Stimulated activated naive CD4-positive, alpha-beta T cell (primary cell): ENCODE results near the gene DUS4L.

Source experiments
- DNase-seq, 6 experiments: peaks; one replicate each; lab custom pipeline; 2025; lab: John Stamatoyannopoulos, UW

DUS4L gene

GRCh38 chr7:107580716-107581383 is 17.1 kb downstream of the DUS4L start:
- DNase-seq: no peak

- DNase-seq: no peak
Observed at GRCh38 chr7:107581387-107582013, 17.7 kb downstream of the DUS4L start.

GRCh38 chr7:107582875-107583274 is 19.1 kb downstream of the DUS4L start:
- no peak for DNase-seq

- no peak for DNase-seq
Observed at GRCh38 chr7:107584716-107585115, 20.9 kb downstream of the DUS4L start.

DNA sequence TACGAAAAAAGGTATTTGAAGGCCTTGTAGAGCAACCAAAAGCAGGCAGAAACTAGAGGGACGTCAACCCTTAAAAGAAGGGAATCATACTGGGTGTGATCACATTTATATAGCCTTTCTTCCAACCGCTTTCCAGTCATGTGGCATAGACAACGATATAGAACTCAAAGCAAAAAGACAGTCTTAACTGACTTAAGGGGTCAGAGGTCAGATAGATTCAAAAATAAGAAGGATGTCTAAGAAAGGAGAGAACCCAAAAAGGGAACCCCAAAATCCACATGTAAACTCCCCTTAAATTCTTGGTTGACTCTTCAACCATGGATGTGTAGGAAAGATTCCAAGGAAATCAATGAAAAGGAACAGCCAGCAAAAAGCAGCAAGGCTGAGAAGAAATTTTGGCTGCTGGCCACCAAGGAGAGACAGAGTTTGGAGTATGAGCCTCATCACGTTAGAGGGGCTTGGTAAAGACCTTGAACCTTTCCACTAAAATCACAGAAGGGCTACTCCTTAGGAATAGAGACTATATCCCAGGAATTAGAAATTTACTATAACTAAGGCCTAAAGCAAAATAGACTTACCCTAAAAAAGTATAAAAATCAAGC is 24.9 kb downstream of the DUS4L start:
- no peak for DNase-seq

DNA sequence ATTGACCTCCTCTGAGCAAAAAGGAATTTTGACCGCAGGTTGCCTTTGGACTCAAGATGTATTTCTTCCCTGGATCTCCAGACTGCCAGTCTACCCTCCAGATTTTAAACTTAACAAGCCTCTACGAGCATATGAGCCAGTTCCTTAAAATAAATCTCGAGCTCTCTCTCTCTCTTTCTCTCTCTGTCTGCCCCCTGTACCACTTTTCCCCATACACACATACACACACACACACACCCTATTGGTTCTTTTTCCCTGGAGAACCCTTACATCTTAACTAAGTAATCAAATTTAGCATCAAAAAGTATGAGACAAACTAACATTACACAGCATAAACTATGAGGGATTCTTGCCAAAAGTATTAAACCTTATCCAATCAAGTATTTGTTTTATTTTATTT is 27.6 kb downstream of the DUS4L start:
- DNase-seq: no peak

GRCh38 chr7:107592361-107593024 is 28.7 kb downstream of the DUS4L start:
- DNase-seq: no peak

DNA sequence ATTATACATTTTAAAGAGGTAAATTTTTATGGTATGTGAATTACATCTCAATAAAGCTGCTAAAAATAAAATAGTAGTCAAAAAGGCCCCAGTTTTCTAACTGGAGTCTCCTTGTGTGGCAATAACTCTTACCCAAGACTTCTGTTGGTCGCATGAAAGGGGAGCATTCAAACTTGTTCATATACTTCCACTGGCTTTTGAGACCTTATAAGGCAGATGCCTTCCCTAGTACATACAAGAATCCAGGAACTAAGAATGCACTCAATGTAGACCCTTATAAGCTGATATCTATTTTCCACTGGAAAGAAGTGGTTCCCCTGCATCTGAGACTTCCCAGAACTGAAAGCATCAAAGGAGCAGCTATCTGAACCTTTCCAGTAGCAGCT is 29.2 kb downstream of the DUS4L start:
- DNase-seq: no peak

DNA sequence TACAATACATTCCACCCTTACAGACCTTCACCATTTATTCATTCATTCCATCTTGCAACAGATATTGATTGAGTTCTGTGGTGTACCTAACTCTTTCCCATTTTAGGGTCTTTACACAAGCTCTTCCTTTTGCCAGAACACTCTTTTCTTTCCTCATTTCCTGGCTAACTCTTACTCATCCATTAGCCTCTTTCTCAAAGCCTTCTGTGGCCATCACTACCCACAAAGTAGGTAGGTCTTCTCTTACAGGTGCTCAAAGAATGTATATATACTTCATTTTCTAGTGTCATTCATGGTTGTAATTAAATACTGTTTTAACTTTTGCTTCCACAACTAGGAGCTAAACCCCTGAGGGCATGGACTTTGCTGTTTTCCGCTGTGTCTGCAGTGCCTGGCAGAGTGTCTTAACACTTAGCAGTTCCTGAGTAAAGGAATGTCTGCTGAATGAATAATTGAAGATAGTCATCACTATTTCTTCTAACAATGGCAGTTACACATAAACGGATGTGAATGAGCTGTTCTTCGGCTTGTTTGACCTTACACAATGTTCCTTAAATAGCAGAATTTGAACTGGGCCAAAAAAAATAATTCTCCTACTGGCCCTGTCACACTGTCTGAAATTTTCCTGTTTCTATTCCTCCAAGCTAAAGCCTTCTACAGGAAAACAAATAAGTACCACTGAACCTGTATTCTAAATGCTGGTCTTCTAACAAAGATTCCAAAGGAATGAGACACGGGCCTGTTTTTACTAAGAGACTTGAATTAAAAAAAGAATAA is 31.4 kb downstream of the DUS4L start:
- DNase-seq: no peak

DNA sequence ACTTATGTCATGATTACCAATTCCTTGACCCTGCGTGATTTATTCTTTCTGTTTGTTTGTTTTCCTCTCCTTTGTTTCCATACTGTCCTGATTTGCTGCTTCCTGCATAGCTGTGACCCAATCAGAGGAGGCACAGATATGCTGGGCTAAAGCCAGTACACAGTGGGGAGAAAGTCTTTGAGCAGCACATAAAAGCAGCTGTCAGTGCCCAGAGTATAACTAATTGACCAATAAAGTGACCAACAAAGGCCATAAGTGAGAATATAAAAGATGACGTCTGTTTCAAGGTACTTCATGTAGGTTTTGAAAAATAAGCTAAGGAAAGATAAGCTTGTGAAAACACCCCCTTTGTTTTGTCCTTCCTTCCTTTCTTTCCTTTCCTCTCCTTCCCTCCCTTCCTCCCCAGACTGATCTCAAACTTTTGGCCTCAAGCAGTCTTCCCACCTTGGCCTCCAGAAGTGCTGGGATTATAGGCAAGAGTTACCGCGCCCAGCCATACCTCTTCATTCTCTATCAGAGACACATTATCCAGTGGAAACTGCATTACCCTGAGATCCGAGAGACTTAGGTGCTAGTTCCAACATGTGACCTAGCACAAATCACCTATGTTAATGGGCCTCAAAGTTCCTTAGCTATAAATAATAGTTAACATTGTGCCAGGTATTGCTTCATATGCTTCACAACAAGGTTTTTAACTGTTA is 33.3 kb downstream of the DUS4L start:
- no peak for DNase-seq

DNA sequence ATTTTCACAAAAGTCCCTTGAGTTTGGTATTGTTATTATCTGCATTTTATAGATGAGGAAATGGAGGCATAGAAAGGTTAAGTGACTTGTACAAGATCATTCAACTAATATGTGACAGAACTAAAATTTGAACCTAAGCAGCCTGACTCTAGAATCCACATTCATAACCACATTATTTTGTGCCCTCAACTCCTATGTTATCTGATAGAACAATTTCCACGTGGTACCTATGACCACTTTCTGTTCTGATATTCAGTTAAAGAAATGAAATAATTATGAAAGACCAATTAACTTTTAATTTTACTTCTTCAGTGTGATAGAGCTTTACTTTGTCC is 33.8 kb downstream of the DUS4L start:
- no peak for DNase-seq

- DNase-seq: no peak
Observed at GRCh38 chr7:107597953-107598352, 34.2 kb downstream of the DUS4L start.

DNA sequence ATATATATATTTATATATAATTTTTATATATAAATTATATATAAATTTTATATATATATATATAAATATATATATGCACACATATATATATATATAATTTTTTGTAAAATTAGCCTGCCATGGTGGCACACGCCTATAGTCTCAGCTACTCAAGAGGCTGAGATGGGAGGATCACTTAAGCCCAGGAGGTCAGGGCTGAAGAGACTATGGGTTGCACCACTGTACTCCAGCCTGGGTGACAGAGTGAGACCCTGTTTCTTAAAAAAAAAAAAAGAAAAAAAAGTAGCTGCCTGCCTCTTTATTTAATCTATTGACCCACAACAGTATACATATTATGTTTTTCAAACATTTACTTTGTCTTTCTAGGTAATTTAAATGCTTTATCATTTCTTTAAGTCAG is 35.5 kb downstream of the DUS4L start:
- DNase-seq: no peak

DNA sequence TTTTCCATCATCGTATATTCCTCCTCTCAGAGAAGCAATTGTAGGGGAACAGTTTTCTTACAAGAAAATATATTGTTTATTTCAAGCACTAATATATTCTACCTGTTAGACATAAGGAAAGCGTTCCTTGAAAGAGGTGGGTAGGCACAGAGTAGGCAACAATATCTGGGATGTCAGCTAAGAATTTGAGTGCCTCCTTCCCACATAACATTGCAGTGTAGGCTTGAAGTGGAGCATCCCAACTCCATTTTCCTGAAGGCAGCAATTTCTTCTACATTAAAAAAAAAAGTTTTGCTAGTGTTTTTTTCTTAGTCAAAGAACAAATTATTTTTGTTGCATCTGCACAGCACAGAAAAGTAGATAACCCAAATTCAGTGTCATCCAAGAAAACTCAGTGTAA is 37.0 kb downstream of the DUS4L start:
- no peak for DNase-seq

DNA sequence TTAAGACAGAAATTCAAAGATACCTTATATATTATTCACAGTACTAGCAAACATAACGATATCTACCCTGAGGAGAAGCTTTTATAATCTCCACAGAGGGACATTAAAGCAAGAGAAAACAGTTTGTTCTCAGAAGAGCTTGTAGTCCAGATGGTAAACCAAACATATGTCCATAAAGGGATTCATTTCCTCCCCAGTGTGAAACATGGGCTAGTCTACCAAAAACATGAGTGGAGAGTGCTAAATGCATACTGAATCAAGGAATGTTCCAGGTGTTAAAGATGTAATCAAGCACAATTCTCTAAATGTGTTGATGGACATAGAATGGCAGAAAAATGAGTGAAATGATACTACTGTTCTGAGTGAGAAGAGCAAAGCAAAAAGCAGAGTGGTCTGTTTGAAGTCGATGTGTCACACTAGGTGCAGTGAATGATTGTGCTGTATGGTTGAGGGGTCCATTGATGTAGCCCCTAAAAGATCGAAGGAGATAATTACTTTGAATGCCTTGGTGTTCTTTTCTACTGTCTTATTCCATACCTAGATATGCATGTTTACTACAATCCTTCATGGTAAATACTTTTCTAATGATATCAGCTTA is 41.5 kb downstream of the DUS4L start:
- DNase-seq: no peak

DNA sequence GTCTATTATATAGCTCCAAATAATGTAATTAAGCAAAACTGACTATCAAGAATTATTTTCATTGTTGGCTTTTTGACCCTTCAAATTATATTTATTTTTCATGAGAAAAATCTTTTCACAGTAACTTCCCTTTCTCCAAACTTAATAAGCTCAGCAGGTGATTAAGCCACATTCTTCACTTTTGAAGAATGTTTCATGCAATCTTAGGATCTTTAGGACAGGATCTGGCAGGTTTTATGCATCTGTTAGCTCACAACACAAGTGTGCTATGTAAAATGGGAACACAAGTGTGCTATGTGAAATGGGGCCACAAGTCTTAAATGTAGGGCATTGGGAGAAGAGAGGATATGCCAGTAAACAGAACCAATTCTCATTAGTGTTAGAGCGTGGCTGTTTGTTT is 42.5 kb downstream of the DUS4L start:
- no peak for DNase-seq

GRCh38 chr7:107609811-107610261 is 46.1 kb downstream of the DUS4L start:
- no peak for DNase-seq

DNA sequence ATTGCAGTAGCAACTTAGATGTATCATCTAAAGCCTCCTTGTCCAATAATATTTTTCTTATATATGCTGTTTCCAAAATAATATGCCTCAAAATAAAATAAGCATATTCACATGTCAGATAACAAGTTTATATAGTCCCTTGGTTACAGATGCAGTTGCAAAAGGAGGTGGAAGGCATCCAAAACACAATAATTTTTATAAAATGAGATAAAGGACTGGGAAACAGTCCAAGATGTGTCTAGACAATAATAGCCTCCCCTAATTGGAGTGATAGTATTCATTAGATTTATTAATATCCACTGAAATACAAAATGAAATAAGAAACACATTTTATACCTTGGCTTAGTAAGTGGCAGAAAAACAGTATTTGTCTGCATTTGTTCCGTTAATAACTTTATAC is 46.6 kb downstream of the DUS4L start:
- no peak for DNase-seq

DNA sequence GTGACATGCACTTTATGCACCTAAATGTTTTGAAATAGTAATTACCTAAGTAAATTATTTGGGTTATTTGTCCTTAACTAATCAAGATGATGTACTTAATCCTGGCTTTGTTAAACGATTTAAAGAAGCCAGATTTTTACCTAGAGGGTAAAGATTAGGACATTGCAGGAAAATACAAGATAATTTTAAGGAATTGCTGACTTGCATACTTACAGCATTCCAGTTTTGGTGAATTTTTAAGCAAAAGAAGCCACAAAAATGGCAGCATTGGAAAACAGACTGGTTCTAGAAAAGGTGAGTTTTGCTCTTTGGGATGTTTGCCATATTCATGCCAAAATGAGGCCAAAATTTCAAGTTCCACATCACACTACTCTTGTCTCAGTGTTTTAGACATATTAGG is 49.7 kb downstream of the DUS4L start:
- no peak for DNase-seq

GRCh38 chr7:107613948-107614347 is 50.2 kb downstream of the DUS4L start:
- DNase-seq: no peak

DNA sequence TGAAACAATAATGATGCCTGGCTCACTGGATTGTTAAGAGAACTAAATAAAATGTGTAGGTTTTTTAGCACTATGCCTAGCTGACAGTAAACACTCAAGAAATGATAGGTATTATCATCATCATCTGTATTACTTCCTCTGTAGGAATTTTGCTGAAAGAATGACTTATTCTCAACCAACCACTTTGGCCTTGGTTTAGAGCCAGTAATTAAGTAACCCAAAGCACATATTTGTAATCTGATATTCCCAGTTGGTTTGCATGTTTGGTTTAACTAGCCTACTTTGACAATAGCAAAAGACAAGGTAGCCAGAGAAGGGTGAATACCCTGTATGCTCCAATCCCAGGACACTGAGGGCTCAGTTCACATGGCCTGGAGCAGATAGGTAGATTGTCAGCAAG is 50.7 kb downstream of the DUS4L start:
- no peak for DNase-seq
